ENCODE data around the gene HOXD4. TPM values are rescaled to one million over a fixed set of nuclear protein-coding genes. Genes with fewer than 3 reads are reported as not detected.

Gene HOXD4
- total RNA-seq, 4 donors from 2014 or later: 3.8 to 17.1 (median 16.6) TPM

- Histone ChIP-seq H3K4me1 (peaks cover 0 to 29% (median 0%) of the 10 kb centered on the region in 4 donors), H3K27me3 (peaks cover 5 to 82% of the 10 kb centered on the region in 2 donors), H3K9me3 (peaks cover 0 to 9% (median 0%) of the 10 kb centered on the region in 4 donors), H3K27ac (no peak overlapping the region), H3K4me3 (peak overlapping the region in 1 of 4 donors; percentile 15), H3K36me3 (no peaks in the 10 kb centered on the region)
- no peak for DNase-seq (ENCODE audit: low spot score in 2 of 2)
- WGBS, 2 donors: 37 to 44% methylated on average over 26 of the region's 26 CpGs
- TF ChIP-seq CTCF (IDR thresholded peaks at IDR 0.05): no peak
- no peak for TF ChIP-seq EP300 (IDR thresholded peaks at IDR 0.05)
- no peak for TF ChIP-seq POLR2A (IDR thresholded peaks at IDR 0.05)
Measured at GRCh38 chr2:176165370-176166050, 14.2 kb downstream of the HOXD4 start.

GRCh38 chr2:176166272-176166671 is 14.9 kb downstream of the HOXD4 start:
- Histone ChIP-seq H3K4me1 (peaks cover 0 to 23% (median 0%) of the 10 kb centered on the region in 4 donors), H3K9me3 (peaks cover 0 to 9% (median 0%) of the 10 kb centered on the region in 4 donors), H3K4me3 (no peak overlapping the region), H3K27ac (no peak overlapping the region), H3K27me3 (peaks cover 3 to 82% of the 10 kb centered on the region in 2 donors), H3K36me3 (no peaks in the 10 kb centered on the region)
- 85 to 88% methylated on average over 2 of the region's 2 CpGs for WGBS, 2 donors
- DNase-seq (ENCODE audit: low spot score in 2 of 2): no peak
- no peak for TF ChIP-seq EP300 (IDR thresholded peaks at IDR 0.05)
- TF ChIP-seq POLR2A (IDR thresholded peaks at IDR 0.05): no peak

GRCh38 chr2:176167398-176167797 is 16.0 kb downstream of the HOXD4 start:
- no peak for DNase-seq (ENCODE audit: low spot score in 2 of 2)
- 77 to 81% methylated on average over 1 of the region's 1 CpG for WGBS, 2 donors
- TF ChIP-seq POLR2A (IDR thresholded peaks at IDR 0.05): no peak
- TF ChIP-seq CTCF (IDR thresholded peaks at IDR 0.05): no peak
- TF ChIP-seq EP300 (IDR thresholded peaks at IDR 0.05): no peak
- Histone ChIP-seq H3K4me1 (peaks cover 0 to 26% (median 0%) of the 10 kb centered on the region in 4 donors), H3K36me3 (no peaks in the 10 kb centered on the region), H3K4me3 (no peak overlapping the region), H3K27ac (no peak overlapping the region), H3K27me3 (peaks cover 3 to 82% of the 10 kb centered on the region in 2 donors), H3K9me3 (peaks cover 0 to 9% (median 0%) of the 10 kb centered on the region in 4 donors)

- Histone ChIP-seq H3K27me3 (peaks cover 6 to 82% of the 10 kb centered on the region in 2 donors), H3K4me1 (peaks cover 0 to 26% (median 0%) of the 10 kb centered on the region in 4 donors), H3K9me3 (peaks cover 0 to 4% (median 0%) of the 10 kb centered on the region in 4 donors), H3K36me3 (no peaks in the 10 kb centered on the region), H3K27ac (no peak overlapping the region), H3K4me3 (no peak overlapping the region)
- TF ChIP-seq POLR2A (IDR thresholded peaks at IDR 0.05) (no peak), EP300 (IDR thresholded peaks at IDR 0.05) (no peak), CTCF (IDR thresholded peaks at IDR 0.05) (no peak)
- WGBS, 2 donors: 60 to 75% methylated on average over 1 to 4 of the region's 5 CpGs
- DNase-seq (ENCODE audit: low spot score in 2 of 2): no peak
Measured at GRCh38 chr2:176169181-176169580, 17.8 kb downstream of the HOXD4 start.

GRCh38 chr2:176169711-176170110 is 18.4 kb downstream of the HOXD4 start:
- H3K9me3 ChIP-seq: no peaks in the 10 kb centered on the region
- no peaks in the 10 kb centered on the region for H3K36me3 ChIP-seq
- H3K4me3 ChIP-seq: no peak overlapping the region
- peaks cover 6 to 82% of the 10 kb centered on the region in 2 donors for H3K27me3 ChIP-seq
- TF ChIP-seq EP300 (IDR thresholded peaks at IDR 0.05) (no peak), CTCF (IDR thresholded peaks at IDR 0.05) (no peak), POLR2A (IDR thresholded peaks at IDR 0.05) (no peak)
- no peak overlapping the region for H3K27ac ChIP-seq
- 84 to 86% methylated on average over 2 of the region's 2 CpGs for WGBS, 2 donors
- DNase-seq (ENCODE audit: low spot score in 2 of 2): no peak
- peaks cover 0 to 29% (median 0%) of the 10 kb centered on the region in 4 donors for H3K4me1 ChIP-seq
